Thyroid gland (tissue), 4 donors: ENCODE results near the gene C19orf47. TPM values are rescaled to one million over a fixed set of nuclear protein-coding genes. Genes with fewer than 3 reads are reported as not detected.

ENCODE experiments used
- DNase-seq, 2 donors: peaks; one replicate each; pipeline ENCODE4 v3.0.0-alpha.2; 2019
- H3K27ac ChIP-seq, 3 donors: fragments of 200-600 bp; sonication (generic); 1 replicate in 2 of 3; 2 replicates in 1 of 3; pipeline ENCODE4 v1.5.1; 2016 to 2019; ENCODE audit warnings: mild to moderate bottlenecking in 1 of 3, moderate library complexity in 1 of 3
- H3K27me3 ChIP-seq: fragments of 200-600 bp; sonication (generic); one replicate; pipeline ENCODE4 v1.5.1; 2019
- H3K36me3 ChIP-seq, 2 donors: fragments of 200-600 bp; sonication (generic); one replicate each; pipeline ENCODE4 v1.5.1; 2016 to 2019
- H3K4me1 ChIP-seq, 2 donors: fragments of 200-600 bp; sonication (generic); one replicate each; pipeline ENCODE4 v1.5.1; 2017 to 2019
- H3K4me3 ChIP-seq, 3 donors: fragments of 200-600 bp; sonication (generic); replicated peaks in 1 of 3; 1 replicate in 2 of 3; 2 replicates in 1 of 3; pipeline ENCODE4 v1.5.1; 2016; ENCODE audit warnings: mild to moderate bottlenecking in 1 of 3
- H3K9me3 ChIP-seq: fragments of 200-600 bp; sonication (generic); one replicate; pipeline ENCODE4 v1.5.1; 2017
- CTCF ChIP-seq, 6 experiments: fragments of 200-600 bp in 3 of 6; fragments of 450-650 bp in 3 of 6; sonication (generic) in 3 of 6; IDR thresholded peaks; one replicate each; pipeline ENCODE4 v1.5.1; 2016 to 2019; ENCODE audit warnings: antibody characterized with exemption in 6 of 6, mild to moderate bottlenecking in 2 of 6, inconsistent platforms in 1 of 6, moderate library complexity in 1 of 6
- POLR2A ChIP-seq, 2 donors: fragments of 450-650 bp; IDR thresholded peaks; one replicate each; pipeline ENCODE4 v1.6.1; 2017; ENCODE audit warnings: antibody characterized with exemption in 2 of 2, mild to moderate bottlenecking in 2 of 2, moderate library complexity in 1 of 2
- WGBS, 2 donors: methylation state at CpG; one replicate each; pipeline ENCODE4 v1.1.5; 2017; 5-methylcytosine and 5-hydroxymethylcytosine counted together
- intact Hi-C: fragments of 100-400 bp; cut with DNase I; formaldehyde crosslinking; loops from one replicate; pipeline ENCODE4 v1.15.1; 2023
- total RNA-seq, 4 donors: library from RNA; depleted of rRNA; stranded (reverse); fragments of >200 nt; gene quantifications; one replicate each; pipeline ENCODE4 v1.2.3, GENCODE V29; 2016

C19orf47 gene
- total RNA-seq, 4 donors from 2014 or later, result 9.4 to 17.3 (median 17.2) TPM

- WGBS, 2 donors, result 94 to 95% methylated on average over 6 of the region's 6 CpGs
- no peaks in the 10 kb centered on the region for H3K9me3 ChIP-seq
- intact Hi-C loops, result no loop called here
- H3K36me3 ChIP-seq, result peaks cover 30 to 55% of the 10 kb centered on the region in 2 donors
- no peaks in the 10 kb centered on the region for H3K27me3 ChIP-seq
- no peak overlapping the region for H3K4me3 ChIP-seq
- no peak for DNase-seq
- H3K4me1 ChIP-seq, result no peaks in the 10 kb centered on the region
- H3K27ac ChIP-seq, result no peak overlapping the region
- TF ChIP-seq CTCF (IDR thresholded peaks at IDR 0.05), result no peak
- no peak for TF ChIP-seq POLR2A (IDR thresholded peaks at IDR 0.05)
These were observed 15.5 kb downstream of the C19orf47 start for GRCh38 chr19:40332669-40333068.

- Histone ChIP-seq H3K4me3 (no peak overlapping the region), H3K9me3 (no peaks in the 10 kb centered on the region), H3K27ac (no peak overlapping the region), H3K4me1 (no peaks in the 10 kb centered on the region), H3K36me3 (peaks cover 41 to 63% of the 10 kb centered on the region in 2 donors), H3K27me3 (no peaks in the 10 kb centered on the region)
- WGBS, 2 donors, result 95 to 100% methylated on average over 5 of the region's 5 CpGs
- no peak for TF ChIP-seq CTCF (IDR thresholded peaks at IDR 0.05)
- no peak for TF ChIP-seq POLR2A (IDR thresholded peaks at IDR 0.05)
- intact Hi-C loops, result no loop called here
- DNase-seq, result no peak
These were observed 17.1 kb downstream of the C19orf47 start for GRCh38 chr19:40331052-40331451.

GRCh38 chr19:40326201-40326600 lies 22.0 kb downstream of the C19orf47 start:
- no peak for DNase-seq
- WGBS, 2 donors, result 95 to 99% methylated on average over 11 to 14 of the region's 14 CpGs
- intact Hi-C loops, result no loop called here
- Histone ChIP-seq H3K9me3 (no peaks in the 10 kb centered on the region), H3K4me1 (no peaks in the 10 kb centered on the region), H3K27ac (no peak overlapping the region), H3K4me3 (no peak overlapping the region), H3K27me3 (no peaks in the 10 kb centered on the region), H3K36me3 (peaks cover 66 to 70% of the 10 kb centered on the region in 2 donors)
- TF ChIP-seq POLR2A (IDR thresholded peaks at IDR 0.05) (no peak), CTCF (IDR thresholded peaks at IDR 0.05) (no peak)

GRCh38 chr19:40323705-40324104 lies 24.5 kb downstream of the C19orf47 start:
- Histone ChIP-seq H3K27me3 (no peaks in the 10 kb centered on the region), H3K27ac (no peak overlapping the region), H3K4me3 (no peak overlapping the region), H3K4me1 (no peaks in the 10 kb centered on the region), H3K9me3 (no peaks in the 10 kb centered on the region), H3K36me3 (peaks cover 68 to 71% of the 10 kb centered on the region in 2 donors)
- no peak for DNase-seq
- WGBS, 2 donors, result 92 to 94% methylated on average over 11 to 13 of the region's 13 CpGs
- intact Hi-C loops, result no loop called here
- TF ChIP-seq POLR2A (IDR thresholded peaks at IDR 0.05), result no peak
- TF ChIP-seq CTCF (IDR thresholded peaks at IDR 0.05), result no peak

- no peaks in the 10 kb centered on the region for H3K27me3 ChIP-seq
- peaks cover 61 to 68% of the 10 kb centered on the region in 2 donors for H3K36me3 ChIP-seq
- DNase-seq, result no peak
- WGBS, 2 donors, result 90 to 96% methylated on average over 7 to 12 of the region's 15 CpGs
- no peak overlapping the region for H3K27ac ChIP-seq
- intact Hi-C loops, result no loop called here
- no peaks in the 10 kb centered on the region for H3K4me1 ChIP-seq
- no peaks in the 10 kb centered on the region for H3K9me3 ChIP-seq
- no peak overlapping the region for H3K4me3 ChIP-seq
- no peak for TF ChIP-seq CTCF (IDR thresholded peaks at IDR 0.05)
- TF ChIP-seq POLR2A (IDR thresholded peaks at IDR 0.05), result no peak
These were observed 25.1 kb downstream of the C19orf47 start for GRCh38 chr19:40322951-40323615.
